ENCODE data around the gene IL32.
"Not testable (repeated sequence)": the region's sequence is repeated elsewhere in the genome, so short reads cannot be mapped to it uniquely, and the experiment has no call there.

Gene IL32

GRCh38 chr16:3055734-3056115 lies 9.7 kb upstream of the IL32 start:
- ATAC-seq, H3K9me3 Mint-ChIP-seq, H3K27ac Mint-ChIP-seq, H3K36me3 Mint-ChIP-seq, H3K27me3 Mint-ChIP-seq, H3K4me3 Mint-ChIP-seq: not testable (repeated sequence)
- H3K4me1 Mint-ChIP-seq = peaks cover 30% of the 10 kb centered on the region

- Mint-ChIP-seq H3K36me3 (peaks cover 9% of the 10 kb centered on the region), H3K4me1 (peaks cover 30% of the 10 kb centered on the region), H3K9me3 (no peaks in the 10 kb centered on the region), H3K4me3 (no peak overlapping the region), H3K27ac (no peak overlapping the region), H3K27me3 (no peaks in the 10 kb centered on the region)
- ATAC-seq = no peak
Measured at GRCh38 chr16:3056336-3057180, 8.9 kb upstream of the IL32 start.

GRCh38 chr16:3057181-3058138 lies 8.0 kb upstream of the IL32 start:
- Mint-ChIP-seq H3K27me3 (no peaks in the 10 kb centered on the region), H3K36me3 (peaks cover 9% of the 10 kb centered on the region), H3K27ac (no peak overlapping the region), H3K4me1 (peaks cover 30% of the 10 kb centered on the region), H3K9me3 (no peaks in the 10 kb centered on the region), H3K4me3 (no peak overlapping the region)
- ATAC-seq = no peak

- Mint-ChIP-seq H3K36me3 (peaks cover 9% of the 10 kb centered on the region), H3K9me3 (no peaks in the 10 kb centered on the region), H3K27me3 (no peaks in the 10 kb centered on the region), H3K4me3 (peak overlapping the region; percentile 86), H3K27ac (peak overlapping the region; percentile 85), H3K4me1 (peaks cover 30% of the 10 kb centered on the region)
- peak; percentile 65 for ATAC-seq
Measured at GRCh38 chr16:3058139-3059030, 7.1 kb upstream of the IL32 start.

- Mint-ChIP-seq H3K4me1 (peaks cover 22% of the 10 kb centered on the region), H3K27me3 (no peaks in the 10 kb centered on the region), H3K27ac (peak overlapping the region; percentile 85), H3K9me3 (no peaks in the 10 kb centered on the region), H3K4me3 (peak overlapping the region; percentile 86), H3K36me3 (peaks cover under 1% of the 10 kb centered on the region)
- peak; percentile 94 for ATAC-seq
Measured at GRCh38 chr16:3059041-3059722, 6.3 kb upstream of the IL32 start.

- no peak for ATAC-seq
- peak overlapping the region; percentile 85 for H3K27ac Mint-ChIP-seq
- no peaks in the 10 kb centered on the region for H3K9me3 Mint-ChIP-seq
- no peaks in the 10 kb centered on the region for H3K36me3 Mint-ChIP-seq
- H3K4me3 Mint-ChIP-seq = peak overlapping the region; percentile 86
- H3K4me1 Mint-ChIP-seq = peaks cover 19% of the 10 kb centered on the region
- no peaks in the 10 kb centered on the region for H3K27me3 Mint-ChIP-seq
Measured at GRCh38 chr16:3059723-3060242, 5.7 kb upstream of the IL32 start.

- Mint-ChIP-seq H3K9me3 (no peaks in the 10 kb centered on the region), H3K36me3 (no peaks in the 10 kb centered on the region), H3K27ac (peak overlapping the region; percentile 85), H3K4me3 (no peak overlapping the region), H3K27me3 (peaks cover 5% of the 10 kb centered on the region), H3K4me1 (peaks cover 18% of the 10 kb centered on the region)
- no peak for ATAC-seq
Measured at GRCh38 chr16:3060339-3061127, 4.9 kb upstream of the IL32 start.

- Mint-ChIP-seq H3K4me3 (no peak overlapping the region), H3K27ac (no peak overlapping the region), H3K36me3 (no peaks in the 10 kb centered on the region), H3K9me3 (no peaks in the 10 kb centered on the region), H3K4me1 (peaks cover 23% of the 10 kb centered on the region), H3K27me3 (peaks cover 8% of the 10 kb centered on the region)
- no peak for ATAC-seq
Measured at GRCh38 chr16:3062553-3062952, 2.9 kb upstream of the IL32 start.

- H3K9me3 Mint-ChIP-seq = no peaks in the 10 kb centered on the region
- H3K4me1 Mint-ChIP-seq = peaks cover 24% of the 10 kb centered on the region
- H3K4me3 Mint-ChIP-seq = no peak overlapping the region
- ATAC-seq = no peak
- H3K36me3 Mint-ChIP-seq = no peaks in the 10 kb centered on the region
- H3K27me3 Mint-ChIP-seq = peaks cover 8% of the 10 kb centered on the region
- no peak overlapping the region for H3K27ac Mint-ChIP-seq
Measured at GRCh38 chr16:3063625-3064386, 1.6 kb upstream of the IL32 start.

- Mint-ChIP-seq H3K9me3 (no peaks in the 10 kb centered on the region), H3K36me3 (no peaks in the 10 kb centered on the region), H3K27ac (peak overlapping the region; percentile 75), H3K27me3 (peaks cover 8% of the 10 kb centered on the region), H3K4me1 (peaks cover 17% of the 10 kb centered on the region), H3K4me3 (peak overlapping the region; percentile 30)
- peak; percentile 4 for ATAC-seq
Measured at GRCh38 chr16:3065742-3066439, 451 bp downstream of the IL32 start.

GRCh38 chr16:3066440-3066748 lies 954 bp downstream of the IL32 start:
- Mint-ChIP-seq H3K27me3 (peaks cover 8% of the 10 kb centered on the region), H3K9me3 (no peaks in the 10 kb centered on the region), H3K4me3 (no peak overlapping the region), H3K36me3 (no peaks in the 10 kb centered on the region), H3K4me1 (peaks cover 18% of the 10 kb centered on the region), H3K27ac (no peak overlapping the region)
- no peak for ATAC-seq

- no peak overlapping the region for H3K4me3 Mint-ChIP-seq
- no peaks in the 10 kb centered on the region for H3K36me3 Mint-ChIP-seq
Measured at GRCh38 chr16:3068487-3068886, 3.0 kb downstream of the IL32 start.

GRCh38 chr16:3069146-3069545 lies 3.7 kb downstream of the IL32 start:
- H3K27ac Mint-ChIP-seq, H3K4me3 Mint-ChIP-seq: not testable (repeated sequence)
- peaks cover 37% of the 10 kb centered on the region for H3K4me1 Mint-ChIP-seq

More at GRCh38 chr16:3068487-3068886, 3.0 kb downstream of the IL32 start:
- Mint-ChIP-seq H3K27me3 (peaks cover 8% of the 10 kb centered on the region), H3K27ac (peak overlapping the region; percentile 53), H3K9me3 (no peaks in the 10 kb centered on the region), H3K4me1 (peaks cover 31% of the 10 kb centered on the region)
- no peak for ATAC-seq

More at GRCh38 chr16:3069146-3069545, 3.7 kb downstream of the IL32 start:
- not testable (repeated sequence) for H3K9me3 Mint-ChIP-seq, H3K27me3 Mint-ChIP-seq, ATAC-seq, H3K36me3 Mint-ChIP-seq

All from stimulated activated memory B cell treated with anti-CD40 and anti-IgM and Interleukin-4, amounts not matched to agents 10 μg/mL and 1 μg/mL and 100 μg/mL, for 72 hours (primary cell).